Measurements from ENCODE around the gene SLC30A7.

Gene SLC30A7

GRCh38 chr1:100982793-100983192, 86.9 kb downstream of the SLC30A7 start:
- H3K4me3 ChIP-seq (ENCODE audit: low read depth, low read length), result no peak overlapping the region
- no peak for TF ChIP-seq CTCF (IDR thresholded peaks at IDR 0.05; ENCODE audit: control insufficient read depth, extremely low read depth, insufficient read depth)
- DNase-seq (ENCODE audit: low read depth), result no peak

GRCh38 chr1:100988121-100988520, 92.2 kb downstream of the SLC30A7 start:
- no peak overlapping the region for H3K4me3 ChIP-seq (ENCODE audit: low read depth, low read length)
- TF ChIP-seq CTCF (IDR thresholded peaks at IDR 0.05; ENCODE audit: control insufficient read depth, extremely low read depth, insufficient read depth), result no peak
- DNase-seq (ENCODE audit: low read depth), result no peak

- H3K4me3 ChIP-seq (ENCODE audit: low read depth, low read length), result no peak overlapping the region
- peak; percentile 59 for DNase-seq (ENCODE audit: low read depth)
- TF ChIP-seq CTCF (IDR thresholded peaks at IDR 0.05; ENCODE audit: control insufficient read depth, extremely low read depth, insufficient read depth), result no peak
These were observed 93.6 kb downstream of the SLC30A7 start for GRCh38 chr1:100989306-100990077.

- DNase-seq (ENCODE audit: low read depth), result peak; percentile 47
- H3K4me3 ChIP-seq (ENCODE audit: low read depth, low read length), result 0 out of 2 replicates have a peak overlapping the region, but pooled peaks have one; percentile 1
- no peak for TF ChIP-seq CTCF (IDR thresholded peaks at IDR 0.05; ENCODE audit: control insufficient read depth, extremely low read depth, insufficient read depth)
These were observed 99.5 kb downstream of the SLC30A7 start for GRCh38 chr1:100995198-100995988.

GRCh38 chr1:100998426-100998825, 102.5 kb downstream of the SLC30A7 start:
- H3K4me3 ChIP-seq (ENCODE audit: low read depth, low read length), result no peak overlapping the region
- no peak for TF ChIP-seq CTCF (IDR thresholded peaks at IDR 0.05; ENCODE audit: control insufficient read depth, extremely low read depth, insufficient read depth)
- DNase-seq (ENCODE audit: low read depth), result no peak

- H3K4me3 ChIP-seq (ENCODE audit: low read depth, low read length), result no peak overlapping the region
- TF ChIP-seq CTCF (IDR thresholded peaks at IDR 0.05; ENCODE audit: control insufficient read depth, extremely low read depth, insufficient read depth), result no peak
- no peak for DNase-seq (ENCODE audit: low read depth)
These were observed 104.4 kb downstream of the SLC30A7 start for GRCh38 chr1:101000131-101000873.
